ENCODE data around the gene NAA80. TPM values are rescaled to one million over a fixed set of nuclear protein-coding genes. Genes with fewer than 3 reads are reported as not detected.

Gene NAA80
- total RNA-seq, 2 experiments from 2014 or later = 7.9 to 10.5 TPM

DNA sequence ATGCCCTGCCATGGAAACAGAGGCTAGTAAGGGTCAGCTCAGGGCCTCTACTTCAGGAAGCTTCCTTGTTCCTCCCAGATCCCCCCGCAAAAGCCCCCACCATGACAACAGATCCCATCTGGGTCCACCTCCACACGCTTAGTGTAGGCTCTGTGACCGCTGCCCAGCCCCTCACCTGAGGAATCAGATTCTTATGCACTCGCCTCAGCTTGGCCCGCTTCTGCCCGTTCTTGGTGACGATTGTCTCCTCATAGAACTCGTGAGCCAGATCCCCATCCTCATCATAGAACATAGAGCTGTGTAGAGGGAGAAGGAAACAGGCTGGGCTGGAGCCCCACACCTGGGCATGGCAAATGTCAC, 27.0 kb upstream of the NAA80 start:
- peaks cover 9% of the 10 kb centered on the region for H3K36me3 Mint-ChIP-seq (ENCODE audit: low read depth)
- DNase-seq = no peak
- intact Hi-C loops (cut with micrococcal nuclease) = no loop called here
- CTCF ChIA-PET = interaction anchor here (0.8 to 5.7 kb wide), 2 partner anchors 11 to 29 kb away, joined by 3 to 31 read pairs; no protein-coding TSS in a partner anchor
- no peaks in the 10 kb centered on the region for H3K27me3 Mint-ChIP-seq (ENCODE audit: low read depth)
- peak overlapping the region; percentile 34 for H3K4me3 Mint-ChIP-seq
- no peak overlapping the region for H3K27ac Mint-ChIP-seq
- H3K9me3 Mint-ChIP-seq = no peaks in the 10 kb centered on the region
- peaks cover 17% of the 10 kb centered on the region for H3K4me1 Mint-ChIP-seq (ENCODE audit: low read depth)

DNA sequence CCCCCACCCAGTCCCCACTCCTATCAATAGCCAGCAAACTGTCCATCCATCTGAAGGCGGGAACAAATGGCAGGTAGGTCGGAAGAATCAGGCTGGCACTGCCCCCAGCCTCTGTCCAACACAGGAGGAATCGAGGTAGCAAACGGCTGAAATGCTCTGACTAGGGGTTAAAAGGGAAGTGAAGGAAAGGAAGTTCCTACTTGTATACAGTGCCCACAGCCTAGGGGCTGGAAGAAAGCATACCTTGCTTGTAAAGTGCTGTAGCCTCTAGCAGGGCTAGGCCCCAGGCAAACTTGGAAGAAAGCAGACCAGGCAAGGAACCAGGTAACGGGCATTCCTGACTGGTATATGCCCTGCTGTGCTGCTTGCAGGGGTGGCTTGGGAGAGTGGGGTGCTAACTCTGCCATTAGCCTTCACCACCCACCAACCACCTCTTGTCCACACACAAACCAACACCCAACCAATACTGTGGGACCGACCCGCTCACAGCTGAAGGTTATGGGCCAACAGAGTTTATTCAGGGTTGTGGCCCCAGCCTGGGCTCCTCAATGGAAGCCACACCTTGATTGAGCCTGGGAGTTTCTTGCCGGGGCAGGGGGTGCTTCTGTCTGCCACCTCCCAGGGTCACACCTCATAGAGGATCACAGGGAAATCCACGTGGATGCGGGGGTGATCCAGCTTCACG, 26.4 kb upstream of the NAA80 start:
- Mint-ChIP-seq H3K36me3 (ENCODE audit: low read depth) (peaks cover 4% of the 10 kb centered on the region), H3K9me3 (no peaks in the 10 kb centered on the region), H3K27me3 (ENCODE audit: low read depth) (no peaks in the 10 kb centered on the region), H3K27ac (no peak overlapping the region), H3K4me3 (no peak overlapping the region), H3K4me1 (ENCODE audit: low read depth) (peaks cover 18% of the 10 kb centered on the region)
- intact Hi-C loops (cut with micrococcal nuclease) = no loop called here
- CTCF ChIA-PET = interaction anchor here (0.8 to 5.7 kb wide), 4 partner anchors 8 to 33 kb away, joined by 3 to 31 read pairs (median 14); partner anchors contain the start of gene IFRD2
- DNase-seq = no peak

DNA sequence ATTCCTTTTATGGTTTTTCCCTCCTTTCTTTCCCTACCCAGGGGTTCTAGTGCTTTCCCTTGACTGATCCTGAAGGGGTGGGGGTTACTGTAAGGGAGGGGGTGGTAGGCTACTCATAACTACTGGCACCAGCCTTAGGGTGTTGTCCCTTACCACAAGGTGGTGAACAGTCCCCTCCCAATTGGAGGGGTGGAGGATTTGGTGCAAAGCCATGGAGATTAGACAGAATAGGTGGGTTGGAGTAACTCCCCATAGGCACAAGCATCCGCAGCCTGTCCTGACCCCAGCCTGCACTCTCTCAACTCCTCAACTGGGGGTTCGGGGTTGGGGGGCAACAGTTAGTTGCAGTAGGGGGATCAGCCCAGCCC, 25.9 kb upstream of the NAA80 start:
- CTCF ChIA-PET = interaction anchor here (1.1 to 5.7 kb wide), 9 partner anchors 9 to 130 kb away, joined by 3 to 31 read pairs (median 12); partner anchors contain the start of genes HYAL3, IFRD2 and NAA80
- no peaks in the 10 kb centered on the region for H3K9me3 Mint-ChIP-seq
- peaks cover 23% of the 10 kb centered on the region for H3K4me1 Mint-ChIP-seq (ENCODE audit: low read depth)
- H3K27ac Mint-ChIP-seq = no peak overlapping the region
- no peaks in the 10 kb centered on the region for H3K27me3 Mint-ChIP-seq (ENCODE audit: low read depth)
- intact Hi-C loops (cut with micrococcal nuclease) = no loop called here
- peaks cover 4% of the 10 kb centered on the region for H3K36me3 Mint-ChIP-seq (ENCODE audit: low read depth)
- DNase-seq = no peak
- H3K4me3 Mint-ChIP-seq = no peak overlapping the region

GRCh38 chr3:50324351-50325112, 25.3 kb upstream of the NAA80 start:
- Mint-ChIP-seq H3K27ac (no peak overlapping the region), H3K9me3 (no peaks in the 10 kb centered on the region), H3K4me3 (no peak overlapping the region), H3K27me3 (ENCODE audit: low read depth) (no peaks in the 10 kb centered on the region), H3K36me3 (ENCODE audit: low read depth) (peaks cover 2% of the 10 kb centered on the region), H3K4me1 (ENCODE audit: low read depth) (peaks cover 27% of the 10 kb centered on the region)
- DNase-seq = peak; percentile 59
- CTCF ChIA-PET = interaction anchor here (0.7 to 5.7 kb wide), 12 partner anchors 9 to 130 kb away, joined by 3 to 31 read pairs (median 4); partner anchors contain the start of genes HYAL1, HYAL3, IFRD2 and NAA80
- intact Hi-C loops (cut with micrococcal nuclease) = loop anchor here (1.0 to 5.0 kb wide), 2 partner anchors 50 to 132 kb away; partner anchors contain the start of gene GNAT1

DNA sequence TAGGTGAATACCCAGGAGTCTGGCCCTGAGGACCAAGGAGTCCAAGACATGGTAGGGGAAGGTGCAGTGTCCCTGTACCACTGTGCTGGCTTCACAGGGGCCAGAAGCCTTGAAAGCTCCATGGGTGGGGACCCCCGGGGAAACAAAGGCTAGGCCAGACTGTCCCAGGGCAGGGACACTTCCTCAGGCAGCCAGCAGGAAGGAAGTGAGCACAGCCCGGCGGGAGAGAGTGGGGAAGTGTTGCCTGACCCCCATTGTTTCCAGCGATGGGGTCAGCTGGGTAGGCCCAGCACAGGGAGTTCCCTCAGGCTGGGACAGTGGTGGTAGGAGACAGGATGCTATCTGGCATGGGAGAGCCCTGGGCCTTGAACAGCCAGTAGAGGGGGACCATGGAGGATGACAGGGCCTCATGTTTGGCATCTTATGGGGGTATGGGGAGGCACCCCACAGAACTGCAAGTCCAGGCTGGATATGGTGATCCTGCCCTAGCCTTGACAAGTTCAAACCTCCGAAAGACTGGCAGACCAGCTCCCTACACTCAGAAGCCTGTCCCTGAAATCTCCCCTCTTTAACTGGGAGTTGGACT, 24.5 kb upstream of the NAA80 start:
- H3K36me3 Mint-ChIP-seq (ENCODE audit: low read depth) = no peaks in the 10 kb centered on the region
- intact Hi-C loops (cut with micrococcal nuclease) = loop anchor here (1.0 to 5.0 kb wide), 2 partner anchors 49 to 131 kb away; partner anchors contain the start of gene GNAT1
- no peaks in the 10 kb centered on the region for H3K27me3 Mint-ChIP-seq (ENCODE audit: low read depth)
- no peak for DNase-seq
- no peak overlapping the region for H3K4me3 Mint-ChIP-seq
- H3K27ac Mint-ChIP-seq = peak overlapping the region; percentile 30
- H3K4me1 Mint-ChIP-seq (ENCODE audit: low read depth) = peaks cover 33% of the 10 kb centered on the region
- CTCF ChIA-PET = interaction anchor here (0.7 to 5.7 kb wide), 11 partner anchors 9 to 60 kb away, joined by 3 to 31 read pairs (median 5); partner anchors contain the start of genes HYAL1, HYAL3, IFRD2 and NAA80
- H3K9me3 Mint-ChIP-seq = no peaks in the 10 kb centered on the region

GRCh38 chr3:50323092-50323600, 23.9 kb upstream of the NAA80 start:
- DNase-seq = no peak
- Mint-ChIP-seq H3K27ac (peak overlapping the region; percentile 30), H3K4me3 (no peak overlapping the region), H3K27me3 (ENCODE audit: low read depth) (no peaks in the 10 kb centered on the region), H3K4me1 (ENCODE audit: low read depth) (peaks cover 37% of the 10 kb centered on the region), H3K36me3 (ENCODE audit: low read depth) (no peaks in the 10 kb centered on the region), H3K9me3 (no peaks in the 10 kb centered on the region)
- intact Hi-C loops (cut with micrococcal nuclease) = loop anchor here (5.0 kb wide), 1 partner anchor 131 kb away; the partner anchor contains the start of gene GNAT1
- CTCF ChIA-PET = interaction anchor here (1.6 to 5.7 kb wide), 6 partner anchors 8 to 31 kb away, joined by 4 to 31 read pairs (median 14); partner anchors contain the start of genes HYAL1, HYAL3, IFRD2 and NAA80

DNA sequence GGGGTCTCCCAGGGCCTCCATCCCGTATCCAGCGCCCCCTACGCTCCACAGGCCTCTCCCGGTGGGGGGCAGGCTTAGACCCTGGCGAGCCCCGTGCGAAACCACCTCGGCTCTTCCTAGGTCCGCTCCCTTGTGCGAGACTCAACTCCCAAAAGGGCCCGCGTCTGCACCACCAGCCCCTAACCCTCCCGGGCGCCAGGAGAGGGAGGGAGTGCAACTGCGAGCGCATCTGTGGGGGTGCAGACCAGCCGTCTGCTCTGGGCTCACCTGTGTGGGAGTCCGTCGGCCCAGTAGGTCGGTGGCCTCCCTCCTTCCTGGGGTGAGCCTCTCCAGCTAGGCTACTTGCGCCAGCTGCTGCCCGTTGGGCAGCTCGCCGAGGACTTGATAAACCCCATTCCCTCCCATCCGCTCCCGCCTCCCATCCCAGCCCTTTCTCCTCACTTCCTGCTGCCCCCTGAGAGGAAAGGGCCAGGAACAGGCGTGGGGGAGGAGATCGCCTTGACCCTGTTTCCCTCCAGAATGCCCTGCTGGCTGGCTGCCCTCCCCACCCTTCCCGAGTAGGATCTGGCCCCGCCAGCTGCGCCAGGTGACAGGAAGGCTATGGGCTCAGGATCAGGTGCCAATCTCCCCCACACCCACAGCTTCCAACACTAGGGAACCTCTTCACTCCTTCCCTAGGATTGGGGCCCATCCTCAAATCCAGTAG, 23.3 kb upstream of the NAA80 start, which contains the start of gene HYAL2:
TSS of gene HYAL2 (minus strand) at position 360 of the 706 bp plus-strand sequence. CDS start 2,256 bp downstream, outside the sequence.
- DNase-seq = no peak
- intact Hi-C loops (cut with micrococcal nuclease) = loop anchor here (5.0 kb wide), 1 partner anchor 130 kb away; the partner anchor contains the start of gene GNAT1
- H3K36me3 Mint-ChIP-seq (ENCODE audit: low read depth) = no peaks in the 10 kb centered on the region
- peaks cover 37% of the 10 kb centered on the region for H3K4me1 Mint-ChIP-seq (ENCODE audit: low read depth)
- CTCF ChIA-PET = interaction anchor here (1.6 to 5.7 kb wide), 7 partner anchors 8 to 64 kb away, joined by 3 to 31 read pairs (median 13); partner anchors contain the start of genes HYAL1, HYAL3, IFRD2 and NAA80
- peak within 1 kb of the TSS; percentile 80 for H3K27ac Mint-ChIP-seq
- H3K4me3 Mint-ChIP-seq = peak within 1 kb of the TSS; percentile 73
- H3K27me3 Mint-ChIP-seq (ENCODE audit: low read depth) = no peaks in the 10 kb centered on the region
- no peaks in the 10 kb centered on the region for H3K9me3 Mint-ChIP-seq

DNA sequence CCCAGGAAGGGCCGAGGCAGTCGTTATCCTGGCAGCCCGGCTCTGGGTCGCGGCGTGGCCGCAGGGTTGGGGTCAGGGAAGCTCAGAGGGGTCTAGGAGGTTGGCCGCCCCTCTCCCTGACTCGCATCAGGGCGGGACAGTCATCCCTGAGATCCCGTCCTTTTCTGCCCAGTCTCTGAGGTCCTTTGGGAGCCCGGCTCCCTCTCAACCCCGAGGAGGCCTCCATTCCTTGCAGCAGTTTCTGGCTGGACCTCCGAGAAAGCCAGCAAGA, 22.8 kb upstream of the NAA80 start:
- Mint-ChIP-seq H3K27me3 (ENCODE audit: low read depth) (no peaks in the 10 kb centered on the region), H3K27ac (no peak overlapping the region), H3K9me3 (no peaks in the 10 kb centered on the region), H3K4me3 (no peak overlapping the region), H3K4me1 (ENCODE audit: low read depth) (peaks cover 38% of the 10 kb centered on the region), H3K36me3 (ENCODE audit: low read depth) (no peaks in the 10 kb centered on the region)
- CTCF ChIA-PET = interaction anchor here (0.6 to 5.7 kb wide), 5 partner anchors 15 to 64 kb away, joined by 3 to 31 read pairs (median 3); partner anchors contain the start of genes HYAL3 and NAA80
- DNase-seq = no peak
- intact Hi-C loops (cut with micrococcal nuclease) = loop anchor here (5.0 kb wide), 1 partner anchor 130 kb away; the partner anchor contains the start of gene GNAT1

- no peaks in the 10 kb centered on the region for H3K27me3 Mint-ChIP-seq (ENCODE audit: low read depth)
- peak overlapping the region; percentile 80 for H3K27ac Mint-ChIP-seq
- DNase-seq = peak; percentile 83
- CTCF ChIA-PET = interaction anchor here (0.6 to 5.7 kb wide), 7 partner anchors 16 to 125 kb away, joined by 3 to 31 read pairs (median 3); partner anchors contain the start of genes HYAL3 and NAA80
- no peaks in the 10 kb centered on the region for H3K36me3 Mint-ChIP-seq (ENCODE audit: low read depth)
- intact Hi-C loops (cut with micrococcal nuclease) = loop anchor here (1.0 to 5.0 kb wide), 4 partner anchors 22 to 129 kb away; partner anchors contain the start of genes GNAT1, HYAL3, IFRD2 and NAA80
- no peaks in the 10 kb centered on the region for H3K9me3 Mint-ChIP-seq
- peak overlapping the region; percentile 86 for H3K4me3 Mint-ChIP-seq
- H3K4me1 Mint-ChIP-seq (ENCODE audit: low read depth) = peaks cover 38% of the 10 kb centered on the region
These were observed 22.3 kb upstream of the NAA80 start for GRCh38 chr3:50321336-50322114.

DNA sequence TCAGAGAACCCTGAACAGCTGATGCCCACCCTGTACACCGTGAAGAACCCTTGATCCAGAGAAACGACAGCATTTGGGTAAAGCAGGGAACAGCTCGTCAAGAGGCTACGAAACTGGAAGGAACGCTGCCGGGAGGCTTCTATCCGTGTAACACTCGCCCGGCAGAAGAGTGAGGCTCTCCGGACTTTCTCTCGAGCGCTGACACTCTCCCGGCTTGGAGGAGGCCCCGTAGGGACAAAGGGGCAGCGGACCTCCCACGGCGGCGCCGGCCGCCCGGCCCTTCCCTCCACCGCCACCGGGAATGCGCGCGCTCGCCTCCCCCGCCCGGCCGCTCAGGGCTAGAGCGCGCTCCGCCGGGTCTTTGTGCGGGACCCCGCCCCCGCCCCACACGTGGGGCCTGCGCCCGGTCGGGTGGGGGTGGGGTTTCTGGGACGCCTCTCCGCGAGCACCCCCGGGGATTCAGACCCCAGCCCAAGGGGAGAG, 21.7 kb upstream of the NAA80 start:
- DNase-seq = peak; percentile 51
- CTCF ChIA-PET = interaction anchor here (0.6 to 5.7 kb wide), 8 partner anchors 11 to 125 kb away, joined by 3 to 31 read pairs (median 3); partner anchors contain the start of genes HYAL3 and NAA80
- Mint-ChIP-seq H3K4me1 (ENCODE audit: low read depth) (peaks cover 39% of the 10 kb centered on the region), H3K27ac (no peak overlapping the region), H3K36me3 (ENCODE audit: low read depth) (no peaks in the 10 kb centered on the region), H3K4me3 (peak overlapping the region; percentile 86), H3K9me3 (no peaks in the 10 kb centered on the region), H3K27me3 (ENCODE audit: low read depth) (no peaks in the 10 kb centered on the region)
- intact Hi-C loops (cut with micrococcal nuclease) = loop anchor here (1.0 to 5.0 kb wide), 4 partner anchors 22 to 129 kb away; partner anchors contain the start of genes GNAT1, HYAL3, IFRD2 and NAA80
